ENCODE data around the gene GBGT1.

DNA sequence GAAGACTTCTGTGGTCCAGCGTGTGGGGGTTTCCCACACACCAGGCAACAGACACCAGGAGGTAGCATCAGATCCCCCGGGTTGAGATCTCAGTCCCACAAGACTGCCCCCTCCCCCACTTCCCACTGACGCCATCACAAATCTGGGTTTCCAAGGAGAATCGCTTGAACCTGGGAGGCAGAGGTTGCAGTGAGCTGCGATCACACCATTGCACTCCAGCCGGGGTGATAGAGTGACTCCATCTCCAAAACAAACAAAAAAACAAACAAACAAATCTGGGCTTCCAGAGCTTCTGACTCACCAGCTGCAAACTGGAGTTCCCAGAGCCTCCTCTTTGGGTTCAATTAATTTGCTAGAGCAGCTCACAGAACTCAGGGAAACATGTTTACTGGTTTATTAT lies 4.7 kb upstream of the GBGT1 start:
- no peak for TF ChIP-seq TAF1 (IDR thresholded peaks at IDR 0.05; ENCODE audit: borderline replicate concordance, low read depth, low read length)
- TF ChIP-seq POLR2A (IDR thresholded peaks at IDR 0.05; ENCODE audit: low read depth, low read length): no peak
